Measurements from ENCODE around the gene HAUS1.

HAUS1 gene

GRCh38 chr18:46171331-46171730, 67.1 kb downstream of the HAUS1 start:
- Histone ChIP-seq H3K27ac (ENCODE audit: low read depth, low read length) (no peak overlapping the region), H3K9ac (ENCODE audit: low read length) (no peak overlapping the region), H3K4me1 (ENCODE audit: control insufficient read depth, insufficient read depth, low read length) (peaks cover 21% of the 10 kb centered on the region), H3K27me3 (ENCODE audit: control insufficient read depth, insufficient read depth, low read length) (no peaks in the 10 kb centered on the region), H3K9me3 (ENCODE audit: control insufficient read depth, insufficient read depth, low read depth, low read length) (no peaks in the 10 kb centered on the region), H3K36me3 (ENCODE audit: control insufficient read depth, insufficient read depth, low read length) (no peaks in the 10 kb centered on the region), H3K4me3 (ENCODE audit: low read depth, low read length) (no peak overlapping the region)

DNA sequence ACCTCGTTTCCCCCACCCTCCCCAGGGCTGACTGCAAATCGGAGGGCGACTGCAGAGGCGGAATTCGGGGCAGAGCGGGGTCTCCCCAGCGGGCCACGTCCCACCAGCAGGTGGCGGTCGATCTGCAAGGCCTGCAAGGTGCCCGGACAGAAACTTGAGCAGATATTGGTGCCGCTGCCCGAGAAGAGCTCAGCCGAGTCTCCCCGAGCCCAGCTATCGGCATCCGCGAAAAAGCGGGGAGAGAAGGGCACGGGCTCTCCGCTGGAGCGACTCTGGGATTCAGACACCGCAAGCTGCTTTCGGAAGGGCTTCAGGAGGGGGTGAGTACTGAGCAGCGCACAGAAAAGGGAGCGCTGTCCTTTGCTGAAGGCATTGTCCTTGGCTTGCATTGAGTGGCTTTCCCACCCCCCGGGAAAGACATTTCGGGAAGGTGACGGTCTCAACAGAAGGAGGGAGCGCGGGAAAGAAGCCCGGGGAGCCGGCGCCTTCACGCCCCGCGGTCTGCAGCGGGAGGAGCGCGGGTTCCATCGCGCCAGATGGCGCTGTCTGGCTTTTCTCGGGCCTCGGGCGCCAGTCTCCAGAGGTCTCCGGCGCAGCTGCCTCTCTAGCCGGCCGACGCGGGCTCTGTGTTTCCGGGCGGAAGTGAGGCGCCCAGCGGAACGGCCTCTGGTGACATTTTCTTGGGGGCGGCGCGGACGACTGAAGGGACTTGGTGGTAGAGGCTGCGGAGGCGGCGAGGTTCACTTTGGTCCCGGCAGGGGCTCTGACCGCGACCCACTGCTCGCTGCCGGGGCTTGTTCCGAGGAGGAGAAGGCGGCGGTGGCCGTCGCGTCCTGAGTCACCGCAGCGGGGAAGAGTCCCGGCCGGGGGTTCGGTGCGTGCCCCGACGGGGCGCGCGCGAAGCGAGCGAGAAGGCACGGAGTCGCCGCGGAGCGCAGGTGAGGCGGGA, 69.5 kb downstream of the HAUS1 start:
- H3K27me3 ChIP-seq (ENCODE audit: control insufficient read depth, insufficient read depth, low read length), result no peaks in the 10 kb centered on the region
- peak overlapping the region; percentile 88 for H3K9ac ChIP-seq (ENCODE audit: low read length)
- peak overlapping the region; percentile 91 for H3K27ac ChIP-seq (ENCODE audit: low read depth, low read length)
- no peaks in the 10 kb centered on the region for H3K9me3 ChIP-seq (ENCODE audit: control insufficient read depth, insufficient read depth, low read depth, low read length)
- H3K4me3 ChIP-seq (ENCODE audit: low read depth, low read length), result peak overlapping the region; percentile 87
- H3K4me1 ChIP-seq (ENCODE audit: control insufficient read depth, insufficient read depth, low read length), result peaks cover 8% of the 10 kb centered on the region; the same call in 1 of the 2 replicates
- H3K36me3 ChIP-seq (ENCODE audit: control insufficient read depth, insufficient read depth, low read length), result no peaks in the 10 kb centered on the region

DNA sequence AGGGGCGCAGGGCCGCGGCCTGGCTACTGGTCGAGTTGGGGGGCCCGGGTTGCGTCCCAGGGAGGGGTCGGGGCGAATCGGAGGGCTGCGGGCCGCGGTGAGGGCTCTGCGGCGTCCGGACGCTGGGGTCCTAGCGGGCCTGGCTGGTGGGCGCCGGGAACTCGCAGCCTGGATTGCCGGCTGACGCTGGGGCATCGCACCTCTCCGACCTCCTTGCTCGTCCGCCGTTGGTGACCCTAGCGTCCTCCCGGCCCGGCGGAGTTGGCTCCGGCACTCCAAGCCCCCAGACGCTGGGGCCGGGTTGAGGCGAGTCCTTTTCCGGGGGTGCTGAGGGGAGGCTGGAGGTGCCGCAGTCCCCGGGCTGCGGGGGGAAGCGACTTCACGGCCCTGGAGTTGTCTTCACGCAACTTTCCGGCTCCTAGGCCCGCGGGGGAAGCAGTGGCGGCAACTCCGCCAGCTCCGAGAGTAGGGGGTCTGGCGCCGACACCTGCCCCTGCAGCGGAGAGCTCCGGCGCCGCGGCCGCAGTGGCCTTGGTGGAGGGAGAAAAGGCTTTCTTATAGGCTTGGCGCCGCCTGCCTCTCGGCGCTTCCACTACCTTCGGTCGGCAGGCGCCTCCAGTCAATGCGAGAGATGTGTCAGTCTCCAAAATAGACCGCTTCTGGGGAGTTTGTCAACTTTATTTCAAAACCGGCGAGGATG, 70.3 kb downstream of the HAUS1 start:
- no peaks in the 10 kb centered on the region for H3K36me3 ChIP-seq (ENCODE audit: control insufficient read depth, insufficient read depth, low read length)
- H3K4me1 ChIP-seq (ENCODE audit: control insufficient read depth, insufficient read depth, low read length), result peaks cover 3% of the 10 kb centered on the region; the same call in 1 of the 2 replicates
- H3K9me3 ChIP-seq (ENCODE audit: control insufficient read depth, insufficient read depth, low read depth, low read length), result no peaks in the 10 kb centered on the region
- no peaks in the 10 kb centered on the region for H3K27me3 ChIP-seq (ENCODE audit: control insufficient read depth, insufficient read depth, low read length)
- H3K9ac ChIP-seq (ENCODE audit: low read length), result peak overlapping the region; percentile 88
- H3K27ac ChIP-seq (ENCODE audit: low read depth, low read length), result peak overlapping the region; percentile 91; the same call in 1 of the 2 replicates
- peak overlapping the region; percentile 87 for H3K4me3 ChIP-seq (ENCODE audit: low read depth, low read length)

GRCh38 chr18:46176001-46176400, 71.8 kb downstream of the HAUS1 start:
- H3K4me3 ChIP-seq (ENCODE audit: low read depth, low read length), result no peak overlapping the region
- no peaks in the 10 kb centered on the region for H3K9me3 ChIP-seq (ENCODE audit: control insufficient read depth, insufficient read depth, low read depth, low read length)
- no peak overlapping the region for H3K9ac ChIP-seq (ENCODE audit: low read length)
- no peaks in the 10 kb centered on the region for H3K36me3 ChIP-seq (ENCODE audit: control insufficient read depth, insufficient read depth, low read length)
- H3K27me3 ChIP-seq (ENCODE audit: control insufficient read depth, insufficient read depth, low read length), result no peaks in the 10 kb centered on the region
- no peak overlapping the region for H3K27ac ChIP-seq (ENCODE audit: low read depth, low read length)
- H3K4me1 ChIP-seq (ENCODE audit: control insufficient read depth, insufficient read depth, low read length), result no peaks in the 10 kb centered on the region
